NOMO-1 treated with DMSO at 0.1 percent for 48 hours (cell line): Measurements from ENCODE around the gene ARHGEF28.
A peak's percentile ranks its signal among the peaks of the same experiment; 100 is the strongest.

Experiments
- DNase-seq: peaks from one replicate; lab custom pipeline; 2025; ENCODE audit not compliant: unreplicated experiment; lab: John Stamatoyannopoulos, UW

The ARHGEF28 gene

GRCh38 chr5:73739650-73740049 lies 113.7 kb downstream of the ARHGEF28 start:
- DNase-seq: no peak

- DNase-seq: no peak
Measured at GRCh38 chr5:73740274-73740790, 114.3 kb downstream of the ARHGEF28 start.

- DNase-seq: no peak
Measured at GRCh38 chr5:73743161-73743560, 117.2 kb downstream of the ARHGEF28 start.

- no peak for DNase-seq
Measured at GRCh38 chr5:73745836-73746235, 119.8 kb downstream of the ARHGEF28 start.

- DNase-seq: no peak
Measured at GRCh38 chr5:73746608-73747007, 120.6 kb downstream of the ARHGEF28 start.

- DNase-seq: no peak
Measured at GRCh38 chr5:73747696-73748380, 121.8 kb downstream of the ARHGEF28 start.

GRCh38 chr5:73748510-73749400 lies 122.8 kb downstream of the ARHGEF28 start:
- no peak for DNase-seq

- DNase-seq: no peak
Measured at GRCh38 chr5:73749485-73750270, 123.7 kb downstream of the ARHGEF28 start.

- no peak for DNase-seq
Measured at GRCh38 chr5:73751254-73751914, 125.4 kb downstream of the ARHGEF28 start.

GRCh38 chr5:73754254-73754653 lies 128.3 kb downstream of the ARHGEF28 start:
- no peak for DNase-seq

- DNase-seq: no peak
Measured at GRCh38 chr5:73757416-73757815, 131.4 kb downstream of the ARHGEF28 start.

- DNase-seq: no peak
Measured at GRCh38 chr5:73759771-73760170, 133.8 kb downstream of the ARHGEF28 start.

- peak; percentile 72 for DNase-seq
Measured at GRCh38 chr5:73763300-73764032, 137.5 kb downstream of the ARHGEF28 start.

GRCh38 chr5:73764586-73764985 lies 138.6 kb downstream of the ARHGEF28 start:
- DNase-seq: no peak

GRCh38 chr5:73764996-73765395 lies 139.0 kb downstream of the ARHGEF28 start:
- no peak for DNase-seq

GRCh38 chr5:73766902-73767301 lies 140.9 kb downstream of the ARHGEF28 start:
- DNase-seq: no peak

GRCh38 chr5:73770172-73771025 lies 144.4 kb downstream of the ARHGEF28 start:
- DNase-seq: no peak

GRCh38 chr5:73774924-73775323 lies 148.9 kb downstream of the ARHGEF28 start:
- DNase-seq: no peak

GRCh38 chr5:73776405-73776804 lies 150.4 kb downstream of the ARHGEF28 start:
- DNase-seq: no peak
